NB4 (cell line): ENCODE measurements around the gene CLDN18.

Experiments used
- CTCF ChIP-seq: IDR thresholded peaks from one replicate; pipeline ENCODE4 v1.5.1; 2012; ENCODE audit warnings: low read depth, low read length
- MAX ChIP-seq: IDR thresholded peaks from 2 replicates; pipeline ENCODE4 v1.6.1; 2011; ENCODE audit warnings: low read depth, low read length
- MYC ChIP-seq: IDR thresholded peaks from 2 replicates; pipeline ENCODE4 v1.6.1; 2011; ENCODE audit warnings: low read depth, low read length
- POLR2A ChIP-seq: IDR thresholded peaks from 2 replicates; pipeline ENCODE4 v1.6.1; 2011; ENCODE audit warnings: mild to moderate bottlenecking; ENCODE audit not compliant: insufficient read length; ENCODE audit errors: extremely low read depth

GRCh38 chr3:137972396-137972795 is 37.6 kb upstream of the CLDN18 start:
- TF ChIP-seq CTCF (no peak), POLR2A (no peak), MAX (no peak), MYC (no peak)
